Activated CD4-positive, alpha-beta T cell treated with anti-CD3 and anti-CD28 coated beads, Interleukin-2, Interleukin-4, amounts not matched to agents 100 ng/mL and 50 ng/mL, durations not matched to agents 16 hours and 8 hours (primary cell): ENCODE results near the gene DHRSX.

Experiments used
- DNase-seq: peaks from one replicate; pipeline ENCODE4 v3.0.0-alpha.2; 2020; ENCODE audit warnings: low spot score

DHRSX gene

GRCh38 chrX:2193273-2193592 is 307.5 kb downstream of the DHRSX start:
- DNase-seq = no peak

- DNase-seq = no peak
These were observed 308.0 kb downstream of the DHRSX start for GRCh38 chrX:2192584-2193272.

- DNase-seq = no peak
These were observed 311.9 kb downstream of the DHRSX start for GRCh38 chrX:2188840-2189239.

- DNase-seq = no peak
These were observed 312.4 kb downstream of the DHRSX start for GRCh38 chrX:2188330-2188792.

GRCh38 chrX:2187352-2188115 is 313.2 kb downstream of the DHRSX start:
- no peak for DNase-seq

- DNase-seq = no peak
These were observed 315.3 kb downstream of the DHRSX start for GRCh38 chrX:2185341-2186082.

- DNase-seq = no peak
These were observed 316.7 kb downstream of the DHRSX start for GRCh38 chrX:2184089-2184488.

- DNase-seq = no peak
These were observed 317.5 kb downstream of the DHRSX start for GRCh38 chrX:2183193-2183725.

GRCh38 chrX:2177541-2177940 is 323.2 kb downstream of the DHRSX start:
- DNase-seq = no peak

- DNase-seq = no peak
These were observed 324.0 kb downstream of the DHRSX start for GRCh38 chrX:2176733-2177132.

GRCh38 chrX:2176274-2176673 is 324.5 kb downstream of the DHRSX start:
- DNase-seq = no peak

GRCh38 chrX:2172359-2172758 is 328.4 kb downstream of the DHRSX start:
- no peak for DNase-seq
